Measurements from ENCODE around the gene MTA1. TPM values are rescaled to one million over a fixed set of nuclear protein-coding genes. Genes with fewer than 3 reads are reported as not detected.

MTA1 gene
- total RNA-seq, result 100 to 1,000 TPM in 1 of 2 experiments, 10 to 100 TPM in 1; 98.5 to 103 TPM

GRCh38 chr14:105419195-105420091, at the start of gene MTA1:
TSS of gene MTA1 (plus strand) at chr14:105419827. CDS start at chr14:105420036, 209 bp downstream.
- Mint-ChIP-seq H3K36me3 (ENCODE audit: low read depth) (peaks cover 3% of the 10 kb centered on the region), H3K9me3 (no peaks in the 10 kb centered on the region)
- POLR2A ChIA-PET, result interaction anchor here (1.2 to 2.5 kb wide), 3 partner anchors 15 to 70 kb away, joined by 3 to 12 read pairs (median 9); no protein-coding TSS in a partner anchor

GRCh38 chr14:105374389-105374788, 45.2 kb upstream of the MTA1 start:
- Mint-ChIP-seq H3K36me3 (ENCODE audit: low read depth) (no peaks in the 10 kb centered on the region), H3K4me3 (no peak overlapping the region), H3K9me3 (no peaks in the 10 kb centered on the region), H3K27ac (no peak overlapping the region), H3K4me1 (peaks cover 32% of the 10 kb centered on the region), H3K27me3 (no peaks in the 10 kb centered on the region)
- no peak for DNase-seq
- CTCF ChIA-PET, result interaction anchor here (0.8 to 7.1 kb wide), 6 partner anchors 12 to 154 kb away, joined by 3 to 81 read pairs (median 4); no protein-coding TSS in a partner anchor
- POLR2A ChIA-PET, result interaction anchor here (0.6 to 0.7 kb wide), 3 partner anchors 116 to 353 kb away, joined by 3 read pairs; partner anchors contain the start of gene CDCA4

More at GRCh38 chr14:105419195-105420091, at the start of gene MTA1:
- Mint-ChIP-seq H3K27ac (peak within 1 kb of the TSS; percentile 75), H3K4me1 (peaks cover 27% of the 10 kb centered on the region), H3K4me3 (peak within 1 kb of the TSS; percentile 85), H3K27me3 (peaks cover 4% of the 10 kb centered on the region)
- CTCF ChIA-PET, result interaction anchor here (0.6 to 0.9 kb wide), 2 partner anchors 21 to 61 kb away, joined by 3 read pairs; no protein-coding TSS in a partner anchor
- peak; percentile 56 for DNase-seq

- POLR2A ChIA-PET, result interaction anchor here (0.9 to 2.0 kb wide), 4 partner anchors 8 to 24 kb away, joined by 3 to 8 read pairs (median 4); partner anchors contain the start of gene TEX22
- Mint-ChIP-seq H3K27ac (peak overlapping the region; percentile 94), H3K4me1 (peaks cover 31% of the 10 kb centered on the region), H3K36me3 (ENCODE audit: low read depth) (no peaks in the 10 kb centered on the region), H3K9me3 (no peaks in the 10 kb centered on the region), H3K27me3 (no peaks in the 10 kb centered on the region), H3K4me3 (no peak overlapping the region)
- peak; percentile 59 for DNase-seq
- CTCF ChIA-PET, result interaction anchor here (1.5 to 7.1 kb wide), 3 partner anchors 13 to 114 kb away, joined by 3 to 81 read pairs (median 5); no protein-coding TSS in a partner anchor
Measured at GRCh38 chr14:105375635-105376057, 44.0 kb upstream of the MTA1 start.

GRCh38 chr14:105376521-105377440, 42.8 kb upstream of the MTA1 start:
- H3K27ac Mint-ChIP-seq, result no peak overlapping the region
- no peak for DNase-seq
- ChIA-PET POLR2A (interaction anchor here (0.9 to 2.0 kb wide), 3 partner anchors 9 to 22 kb away, joined by 3 to 8 read pairs (median 5); partner anchors contain the start of gene TEX22), CTCF (interaction anchor here (7.1 kb wide), 1 partner anchor 113 kb away, joined by 81 read pairs; no protein-coding TSS in a partner anchor)
- H3K9me3 Mint-ChIP-seq, result no peaks in the 10 kb centered on the region
- H3K27me3 Mint-ChIP-seq, result no peaks in the 10 kb centered on the region
- no peak overlapping the region for H3K4me3 Mint-ChIP-seq
- H3K4me1 Mint-ChIP-seq, result peaks cover 28% of the 10 kb centered on the region
- no peaks in the 10 kb centered on the region for H3K36me3 Mint-ChIP-seq (ENCODE audit: low read depth)

- POLR2A ChIA-PET, result no interaction called here
- peaks cover 28% of the 10 kb centered on the region for H3K4me1 Mint-ChIP-seq
- H3K36me3 Mint-ChIP-seq (ENCODE audit: low read depth), result no peaks in the 10 kb centered on the region
Measured at GRCh38 chr14:105377555-105378182, 42.0 kb upstream of the MTA1 start.

GRCh38 chr14:105378199-105378598, 41.4 kb upstream of the MTA1 start:
- no peak overlapping the region for H3K4me3 Mint-ChIP-seq
- no peak for DNase-seq
- H3K36me3 Mint-ChIP-seq (ENCODE audit: low read depth), result no peaks in the 10 kb centered on the region
- H3K27me3 Mint-ChIP-seq, result no peaks in the 10 kb centered on the region
- H3K27ac Mint-ChIP-seq, result no peak overlapping the region
- ChIA-PET POLR2A (no interaction called here), CTCF (interaction anchor here (1.2 kb wide), 1 partner anchor 26 kb away, joined by 3 read pairs; no protein-coding TSS in a partner anchor)
- peaks cover 28% of the 10 kb centered on the region for H3K4me1 Mint-ChIP-seq
- no peaks in the 10 kb centered on the region for H3K9me3 Mint-ChIP-seq

More at GRCh38 chr14:105377555-105378182, 42.0 kb upstream of the MTA1 start:
- Mint-ChIP-seq H3K9me3 (no peaks in the 10 kb centered on the region), H3K4me3 (no peak overlapping the region), H3K27me3 (no peaks in the 10 kb centered on the region), H3K27ac (no peak overlapping the region)
- DNase-seq, result no peak
- CTCF ChIA-PET, result interaction anchor here (1.2 kb wide), 1 partner anchor 27 kb away, joined by 3 read pairs; no protein-coding TSS in a partner anchor

- no peak for DNase-seq
- Mint-ChIP-seq H3K36me3 (ENCODE audit: low read depth) (peaks cover 3% of the 10 kb centered on the region), H3K27me3 (no peaks in the 10 kb centered on the region), H3K4me1 (peaks cover 26% of the 10 kb centered on the region), H3K9me3 (no peaks in the 10 kb centered on the region), H3K4me3 (no peak overlapping the region), H3K27ac (no peak overlapping the region)
- ChIA-PET POLR2A (no interaction called here), CTCF (interaction anchor here (1.0 to 1.2 kb wide), 2 partner anchors 8 to 25 kb away, joined by 3 read pairs; no protein-coding TSS in a partner anchor)
Measured at GRCh38 chr14:105378873-105379685, 40.5 kb upstream of the MTA1 start.

- no peak for DNase-seq
- Mint-ChIP-seq H3K4me3 (no peak overlapping the region), H3K27me3 (no peaks in the 10 kb centered on the region), H3K9me3 (no peaks in the 10 kb centered on the region), H3K4me1 (peaks cover 18% of the 10 kb centered on the region), H3K27ac (no peak overlapping the region), H3K36me3 (ENCODE audit: low read depth) (peaks cover 3% of the 10 kb centered on the region)
- ChIA-PET POLR2A (no interaction called here), CTCF (interaction anchor here (1.0 kb wide), 1 partner anchor 9 kb away, joined by 3 read pairs; no protein-coding TSS in a partner anchor)
Measured at GRCh38 chr14:105379946-105380345, 39.7 kb upstream of the MTA1 start.

GRCh38 chr14:105380756-105381155, 38.9 kb upstream of the MTA1 start:
- Mint-ChIP-seq H3K27ac (no peak overlapping the region), H3K4me1 (peaks cover 13% of the 10 kb centered on the region), H3K27me3 (no peaks in the 10 kb centered on the region), H3K9me3 (no peaks in the 10 kb centered on the region), H3K36me3 (ENCODE audit: low read depth) (peaks cover 3% of the 10 kb centered on the region), H3K4me3 (no peak overlapping the region)
- CTCF ChIA-PET, result no interaction called here
- DNase-seq, result no peak
- POLR2A ChIA-PET, result interaction anchor here (1.1 kb wide), 1 partner anchor 111 kb away, joined by 3 read pairs; no protein-coding TSS in a partner anchor

- Mint-ChIP-seq H3K27ac (no peak overlapping the region), H3K4me1 (peaks cover 7% of the 10 kb centered on the region), H3K27me3 (no peaks in the 10 kb centered on the region), H3K4me3 (no peak overlapping the region), H3K9me3 (no peaks in the 10 kb centered on the region), H3K36me3 (ENCODE audit: low read depth) (peaks cover 3% of the 10 kb centered on the region)
- ChIA-PET POLR2A (interaction anchor here (1.1 to 1.6 kb wide), 2 partner anchors 48 to 110 kb away, joined by 3 read pairs; no protein-coding TSS in a partner anchor), CTCF (no interaction called here)
- no peak for DNase-seq
Measured at GRCh38 chr14:105381446-105382342, 37.9 kb upstream of the MTA1 start.

Measured in activated CD4-positive, alpha-beta memory T cell treated with anti-CD3 and anti-CD28 coated beads, Interleukin-2, amount 10 ng/mL, durations not matched to agents 7 days and 5 days (primary cell).